Ovary (tissue), 10 donors: ENCODE results near the gene FPR3. TPM values are rescaled to one million over a fixed set of nuclear protein-coding genes. Genes with fewer than 3 reads are reported as not detected.

Experiments used
- DNase-seq, 5 donors: peaks; one replicate each; pipeline ENCODE4 v3.0.0-alpha.2; 2019 to 2020
- H3K27ac ChIP-seq, 2 donors: fragments of 200-600 bp; one replicate each; pipeline versions ENCODE4 v1.5.1 to v1.8.0; 2019 to 2022
- H3K27me3 ChIP-seq: fragments of 200-600 bp; one replicate; pipeline ENCODE4 v1.8.0; 2022
- H3K36me3 ChIP-seq: fragments of 200-600 bp; sonication (generic); one replicate; pipeline ENCODE4 v1.5.1; 2019
- H3K4me1 ChIP-seq: one replicate; pipeline ENCODE4 v1.8.1; 2013; ENCODE audit warnings: mild to moderate bottlenecking, moderate library complexity; ENCODE audit not compliant: insufficient read depth
- H3K4me3 ChIP-seq: fragments of 200-600 bp; sonication (generic); one replicate; pipeline ENCODE4 v1.5.1; 2017
- H3K9me3 ChIP-seq, 2 donors: fragments of 200-600 bp in 1 of 2; sonication (generic) in 1 of 2; one replicate each; pipeline versions ENCODE4 v1.5.1 to v1.8.1; 2013 to 2019; ENCODE audit warnings: mild to moderate bottlenecking in 1 of 2, moderate library complexity in 1 of 2
- EP300 ChIP-seq: sonication (generic); formaldehyde crosslinking; IDR thresholded peaks from one replicate; pipeline ENCODE4 v1.6.1; 2017; ENCODE audit warnings: antibody characterized with exemption
- POLR2A ChIP-seq: fragments of 450-650 bp; IDR thresholded peaks from one replicate; pipeline ENCODE4 v1.6.1; 2017; ENCODE audit warnings: antibody characterized with exemption, mild to moderate bottlenecking, moderate library complexity
- WGBS, 3 donors: extraction: QIAGEN DNeasy Blood & Tissue Kit in 1 of 3; methylation state at CpG; one replicate each; pipeline versions ENCODE4 v1.1.5 to v1.1.7; 2013 to 2017; 5-methylcytosine and 5-hydroxymethylcytosine counted together
- intact Hi-C, 4 donors: fragments of 100-400 bp; cut with DNase I; formaldehyde crosslinking; loops; one replicate each; pipeline versions ENCODE4 v1.11.0 to v1.15.1; 2022 to 2023
- long read RNA-seq, 3 donors: library from polyadenylated mRNA in 2 of 3; unstranded in 2 of 3; transcript quantifications; one replicate each; pipeline ENCODE4 v2.0.0 and lab custom pipeline, GENCODE V29; 2021 to 2026
- polyA plus RNA-seq, 2 donors: library from polyadenylated mRNA; stranded (reverse); fragments of 200-250 nt in 1 of 2; fragments of 350-450 nt in 1 of 2; fragmentation: Illumina TruSeq in 1 of 2; extraction: RNeasy Lipid Tissue Mini Kit (QIAGEN cat#74804) in 1 of 2; gene quantifications; one replicate each; pipeline ENCODE4 v1.2.3, GENCODE V29; 2013 to 2014
- total RNA-seq, 7 donors: library from RNA; depleted of rRNA in 2 of 7; stranded (reverse); fragments of >200 nt in 2 of 7; fragmentation: NEBNext Ultra II Directional in 3 of 7; extraction: Animal tissue kit (Norgen Biotek cat#: 25700) in 3 of 7; gene quantifications; one replicate each; pipeline versions ENCODE4 v1.1.0 to v1.2.4, GENCODE V29; 2016 to 2023
- TF ChIP-seq, protein P1 (sequence below), 3 donors: fragments of 450-650 bp in 2 of 3; fragments of 200-600 bp in 1 of 3; IDR thresholded peaks; one replicate each; pipeline versions ENCODE4 v1.5.1 to v1.8.0; 2016 to 2022; ENCODE audit warnings: antibody characterized with exemption in 3 of 3, mild to moderate bottlenecking in 1 of 3
- donor health status: DM: no; HTN: no; CAD: no; lungs with moderate emphysema.
- donor health status: DM: no; HTN: no; CAD: no.
- donor health status: Bipolar disorder and iron deficiency.
- donor health status: DM: yes; HTN: yes; CAD: no.
- donor health status: DM: no; HTN: no; CAD: no.
- donor health status: DM: yes; HTN: yes; CAD: no.

The FPR3 gene, protein sequence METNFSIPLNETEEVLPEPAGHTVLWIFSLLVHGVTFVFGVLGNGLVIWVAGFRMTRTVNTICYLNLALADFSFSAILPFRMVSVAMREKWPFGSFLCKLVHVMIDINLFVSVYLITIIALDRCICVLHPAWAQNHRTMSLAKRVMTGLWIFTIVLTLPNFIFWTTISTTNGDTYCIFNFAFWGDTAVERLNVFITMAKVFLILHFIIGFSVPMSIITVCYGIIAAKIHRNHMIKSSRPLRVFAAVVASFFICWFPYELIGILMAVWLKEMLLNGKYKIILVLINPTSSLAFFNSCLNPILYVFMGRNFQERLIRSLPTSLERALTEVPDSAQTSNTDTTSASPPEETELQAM
- 1 to 10 TPM; 1.5 to 4.5 (median 3.5) TPM for total RNA-seq
- 10 to 100 TPM in 1 of 2 donors, 1 to 10 TPM in 1; 1.9 to 20.5 TPM for polyA plus RNA-seq
- long read RNA-seq, donor 1, partial matches to known transcripts, result 0 of 1 reads
- long read RNA-seq, donor 1, other reads (novel, unspliced or antisense), result 1 of 1 reads
- long read RNA-seq, donor 2, result 0 reads
- long read RNA-seq, donor 3, result 0 reads

DNA sequence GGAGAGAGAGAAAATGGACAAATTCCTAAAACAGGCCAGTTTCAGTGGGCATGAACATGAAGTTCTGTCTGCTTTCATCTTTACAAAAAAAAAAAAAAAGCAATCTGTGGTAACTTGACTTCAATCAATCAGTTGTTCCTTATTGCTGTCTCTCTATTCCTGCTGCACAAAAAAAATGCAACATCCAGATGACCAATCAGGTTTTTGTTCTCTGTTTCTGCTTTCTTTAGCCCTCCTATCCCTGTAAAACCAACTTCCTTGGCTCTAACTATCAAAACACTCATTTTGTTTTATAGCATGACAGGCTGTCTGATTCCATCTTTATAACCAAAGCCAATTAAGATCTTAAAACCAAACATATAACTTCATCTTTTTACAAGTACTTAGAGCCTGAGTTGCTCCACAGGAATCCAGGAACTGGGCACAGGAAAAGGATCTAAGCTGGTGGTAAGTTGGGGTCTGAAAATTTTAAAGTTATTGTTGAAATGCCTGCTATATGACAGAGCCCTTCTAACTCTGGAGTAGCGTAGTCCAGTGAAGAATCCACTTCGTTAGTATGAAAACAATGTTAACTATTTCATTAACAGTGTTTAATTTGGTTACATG lies at the start of gene FPR3:
FPR3 (plus strand) TSS at position 273 of the 606 bp plus-strand sequence. CDS start 28,592 bp downstream, outside the sequence.
- Histone ChIP-seq H3K4me3 (no peak within 1 kb of the TSS), H3K9me3 (no peaks in the 10 kb centered on the region), H3K4me1 (peaks cover 11% of the 10 kb centered on the region), H3K36me3 (no peaks in the 10 kb centered on the region), H3K27ac (no peak within 1 kb of the TSS), H3K27me3 (no peaks in the 10 kb centered on the region)
- intact Hi-C loops, result no loop called here
- no peak for TF ChIP-seq EP300
- TF ChIP-seq, protein P1, sequence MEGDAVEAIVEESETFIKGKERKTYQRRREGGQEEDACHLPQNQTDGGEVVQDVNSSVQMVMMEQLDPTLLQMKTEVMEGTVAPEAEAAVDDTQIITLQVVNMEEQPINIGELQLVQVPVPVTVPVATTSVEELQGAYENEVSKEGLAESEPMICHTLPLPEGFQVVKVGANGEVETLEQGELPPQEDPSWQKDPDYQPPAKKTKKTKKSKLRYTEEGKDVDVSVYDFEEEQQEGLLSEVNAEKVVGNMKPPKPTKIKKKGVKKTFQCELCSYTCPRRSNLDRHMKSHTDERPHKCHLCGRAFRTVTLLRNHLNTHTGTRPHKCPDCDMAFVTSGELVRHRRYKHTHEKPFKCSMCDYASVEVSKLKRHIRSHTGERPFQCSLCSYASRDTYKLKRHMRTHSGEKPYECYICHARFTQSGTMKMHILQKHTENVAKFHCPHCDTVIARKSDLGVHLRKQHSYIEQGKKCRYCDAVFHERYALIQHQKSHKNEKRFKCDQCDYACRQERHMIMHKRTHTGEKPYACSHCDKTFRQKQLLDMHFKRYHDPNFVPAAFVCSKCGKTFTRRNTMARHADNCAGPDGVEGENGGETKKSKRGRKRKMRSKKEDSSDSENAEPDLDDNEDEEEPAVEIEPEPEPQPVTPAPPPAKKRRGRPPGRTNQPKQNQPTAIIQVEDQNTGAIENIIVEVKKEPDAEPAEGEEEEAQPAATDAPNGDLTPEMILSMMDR (IDR thresholded peaks at IDR 0.05), result no peak
- TF ChIP-seq POLR2A, result no peak
- DNase-seq, result no peak
- 11 to 17% (median 16%) methylated on average over 2 of the region's 2 CpGs for WGBS, 3 donors

DNA sequence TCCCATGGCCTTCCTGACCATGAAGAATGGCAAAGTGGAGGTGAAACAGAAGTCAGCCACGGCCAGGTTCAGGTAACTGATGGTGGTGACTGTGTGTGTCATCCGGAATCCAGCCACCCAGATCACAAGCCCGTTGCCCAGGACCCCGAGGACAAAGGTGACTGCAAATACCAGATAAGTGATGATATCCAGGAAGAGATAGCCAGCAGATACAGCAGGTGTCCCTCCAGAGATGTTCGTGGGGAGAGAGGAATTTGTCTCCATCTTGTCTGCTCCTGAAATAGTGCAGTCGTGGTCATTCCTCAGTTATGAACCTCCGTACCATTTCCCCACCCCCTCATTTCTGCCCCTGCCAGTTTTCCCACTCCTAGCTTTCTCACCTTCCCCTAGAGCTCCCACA lies 48.2 kb upstream of the FPR3 start:
- Histone ChIP-seq H3K4me1 (no peaks in the 10 kb centered on the region), H3K9me3 (no peaks in the 10 kb centered on the region), H3K4me3 (no peak overlapping the region), H3K36me3 (no peaks in the 10 kb centered on the region), H3K27ac (no peak overlapping the region), H3K27me3 (no peaks in the 10 kb centered on the region)
- TF ChIP-seq, protein P1 (IDR thresholded peaks at IDR 0.05), result no peak
- no peak for TF ChIP-seq EP300
- TF ChIP-seq POLR2A, result no peak
- intact Hi-C loops, result no loop called here
- DNase-seq, result no peak
- 71 to 75% (median 71%) methylated on average over 7 of the region's 7 CpGs for WGBS, 3 donors

DNA sequence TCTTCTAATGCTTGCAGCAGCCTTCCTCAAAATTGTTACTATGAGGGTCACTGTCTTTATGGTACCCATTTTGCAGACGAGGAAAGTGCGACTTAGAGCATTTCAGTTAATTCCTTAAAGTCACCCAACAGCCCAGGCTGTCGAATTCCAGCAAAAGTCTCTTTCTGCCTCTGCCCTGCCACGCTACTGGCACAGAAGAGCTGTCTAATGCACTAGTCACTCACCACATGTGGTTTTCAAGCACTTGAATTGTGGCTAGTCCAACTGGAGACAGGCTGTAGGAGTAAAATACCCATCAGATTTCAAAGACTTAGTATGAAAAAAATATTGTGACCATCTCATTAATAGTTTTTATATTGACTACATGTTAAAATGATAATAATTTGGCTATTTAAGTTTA lies 45.0 kb upstream of the FPR3 start:
- no peaks in the 10 kb centered on the region for H3K27me3 ChIP-seq
- intact Hi-C loops, result no loop called here
- no peaks in the 10 kb centered on the region for H3K4me1 ChIP-seq
- no peak overlapping the region for H3K27ac ChIP-seq
- TF ChIP-seq EP300 (no peak), POLR2A (no peak)
- TF ChIP-seq, protein P1 (IDR thresholded peaks at IDR 0.05), result no peak
- no peak for DNase-seq
- H3K36me3 ChIP-seq, result no peaks in the 10 kb centered on the region
- 79 to 83% (median 81%) methylated on average over 4 of the region's 4 CpGs for WGBS, 3 donors
- H3K4me3 ChIP-seq, result no peak overlapping the region
- no peaks in the 10 kb centered on the region for H3K9me3 ChIP-seq

DNA sequence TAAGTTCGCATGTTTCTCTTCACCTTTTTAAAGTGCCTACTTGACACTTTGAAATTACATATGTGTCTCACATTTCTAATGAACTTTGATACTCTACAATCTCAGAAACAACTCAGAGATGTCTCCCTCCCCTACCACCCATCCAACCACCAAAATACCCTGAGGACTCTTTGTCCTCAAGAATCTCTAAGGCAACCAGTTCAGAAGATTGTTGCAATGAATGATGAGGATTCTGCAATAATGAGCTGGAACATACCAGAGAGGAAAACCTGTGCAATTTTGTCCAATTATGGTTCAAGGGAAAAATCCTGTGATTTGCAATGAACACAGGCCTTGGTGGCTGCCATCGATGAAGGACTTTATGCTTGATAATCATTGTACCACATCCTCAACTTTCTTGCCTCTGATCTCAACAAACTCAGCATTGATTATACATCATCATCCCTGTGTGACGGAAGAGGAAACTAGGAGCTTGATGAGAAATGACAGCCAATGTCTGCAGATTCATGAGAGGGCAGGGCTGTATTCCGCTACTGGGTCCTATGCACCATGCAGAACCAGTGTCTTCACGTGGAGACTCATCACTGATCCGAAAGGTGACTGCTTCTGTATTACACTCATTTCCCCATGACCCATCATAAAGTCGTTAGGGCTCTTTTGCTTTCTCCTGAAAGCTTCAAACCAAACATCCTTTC lies 44.4 kb upstream of the FPR3 start:
- Histone ChIP-seq H3K27ac (no peak overlapping the region), H3K27me3 (no peaks in the 10 kb centered on the region), H3K4me1 (no peaks in the 10 kb centered on the region), H3K36me3 (no peaks in the 10 kb centered on the region), H3K9me3 (no peaks in the 10 kb centered on the region), H3K4me3 (no peak overlapping the region)
- intact Hi-C loops, result no loop called here
- no peak for DNase-seq
- 73 to 82% (median 78%) methylated on average over 7 of the region's 7 CpGs for WGBS, 3 donors
- TF ChIP-seq EP300 (no peak), POLR2A (no peak)
- TF ChIP-seq, protein P1 (IDR thresholded peaks at IDR 0.05), result no peak
